Measurements from ENCODE around the gene SLC7A8. TPM values are rescaled to one million over a fixed set of nuclear protein-coding genes. Genes with fewer than 3 reads are reported as not detected.
"Not testable (repeated sequence)": the region's sequence is repeated elsewhere in the genome, so short reads cannot be mapped to it uniquely, and the experiment has no call there.

SLC7A8 gene
- total RNA-seq (2014; rRNA removed; shearing (Covaris generic)): 0.03 and 0.23 TPM in 2 replicates

GRCh38 chr14:23183479-23183878 is at the start of gene SLC7A8:
Gene SLC7A8, minus strand, starts transcription at chr14:23183660. Its CDS starts 746 bp downstream, at chr14:23182914.
- DNase-seq (ENCODE audit: low spot score): no peak

GRCh38 chr14:23232241-23232808 is 48.9 kb upstream of the SLC7A8 start:
- DNase-seq (ENCODE audit: low spot score): not testable (repeated sequence)

GRCh38 chr14:23228812-23229211 is 45.4 kb upstream of the SLC7A8 start:
- no peak for DNase-seq (ENCODE audit: low spot score)

- DNase-seq (ENCODE audit: low spot score): no peak
These were observed 44.1 kb upstream of the SLC7A8 start for GRCh38 chr14:23227566-23227965.

- DNase-seq (ENCODE audit: low spot score): not testable (repeated sequence)
These were observed 41.5 kb upstream of the SLC7A8 start for GRCh38 chr14:23224958-23225357.

- no peak for DNase-seq (ENCODE audit: low spot score)
These were observed 35.6 kb upstream of the SLC7A8 start for GRCh38 chr14:23219075-23219474.

DNA sequence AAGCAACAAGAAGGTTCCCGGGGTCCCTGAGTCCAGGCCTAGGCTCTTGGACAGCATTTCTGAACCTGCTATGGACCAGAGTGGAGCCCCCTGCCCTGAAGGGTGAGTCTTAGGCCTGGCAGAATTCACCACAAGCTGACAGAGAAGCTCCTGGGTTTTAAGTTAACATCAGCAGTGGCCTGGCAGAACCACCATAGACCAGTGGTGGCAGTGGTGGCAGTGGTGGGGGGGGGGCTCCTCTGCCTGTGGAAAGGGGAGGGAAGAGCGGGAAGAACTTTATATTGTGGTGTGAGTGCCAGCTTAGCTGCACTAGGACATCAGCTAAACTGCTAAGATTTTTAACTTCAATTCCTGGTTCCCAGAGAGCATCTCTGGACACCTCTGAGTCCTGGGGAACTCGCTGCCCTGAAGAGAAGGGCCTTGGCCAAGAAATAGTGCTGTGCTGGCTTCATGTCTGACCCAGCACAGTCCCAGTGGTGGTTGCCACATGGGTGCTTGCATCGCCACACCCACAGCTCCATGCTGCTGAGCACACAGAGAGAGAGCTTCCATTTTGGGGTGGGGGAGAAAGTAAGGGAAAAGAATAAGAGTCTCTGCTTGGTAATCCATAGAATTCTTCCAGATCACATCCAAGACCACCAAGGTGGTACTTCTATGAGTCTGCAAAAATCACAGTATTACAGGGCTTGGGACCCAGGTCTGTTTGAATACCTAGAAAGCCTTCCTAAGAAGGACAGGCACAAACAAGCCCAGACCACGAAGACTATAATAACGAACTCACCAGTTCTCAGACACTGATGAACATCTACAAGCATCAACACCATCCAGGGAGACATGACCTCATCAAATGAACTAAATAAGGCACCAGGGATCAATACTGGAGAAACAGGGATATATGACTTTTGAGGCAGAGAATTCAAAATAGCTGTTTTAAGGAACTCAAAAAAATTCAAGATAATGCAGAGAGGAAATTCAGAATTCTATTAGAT is 33.9 kb upstream of the SLC7A8 start:
- DNase-seq (ENCODE audit: low spot score): no peak

DNA sequence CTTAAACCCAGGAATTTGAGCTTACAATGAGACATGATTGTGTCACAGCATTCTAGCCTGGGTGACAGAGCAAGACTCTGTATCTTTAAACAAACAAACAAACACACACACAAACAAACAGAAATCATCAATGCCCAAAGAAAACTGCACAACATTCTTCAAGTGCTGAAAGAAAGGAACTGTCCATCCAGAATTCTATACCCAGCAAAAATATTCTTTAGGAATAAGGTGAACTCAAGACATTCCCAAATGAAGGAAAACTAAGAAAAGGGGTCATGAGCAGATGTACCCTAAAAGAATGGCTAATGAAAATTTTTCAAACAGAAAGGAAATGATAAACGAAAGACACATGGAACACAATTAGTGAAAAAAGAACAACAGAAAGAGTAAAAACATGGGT is 32.0 kb upstream of the SLC7A8 start:
- no peak for DNase-seq (ENCODE audit: low spot score)

DNA sequence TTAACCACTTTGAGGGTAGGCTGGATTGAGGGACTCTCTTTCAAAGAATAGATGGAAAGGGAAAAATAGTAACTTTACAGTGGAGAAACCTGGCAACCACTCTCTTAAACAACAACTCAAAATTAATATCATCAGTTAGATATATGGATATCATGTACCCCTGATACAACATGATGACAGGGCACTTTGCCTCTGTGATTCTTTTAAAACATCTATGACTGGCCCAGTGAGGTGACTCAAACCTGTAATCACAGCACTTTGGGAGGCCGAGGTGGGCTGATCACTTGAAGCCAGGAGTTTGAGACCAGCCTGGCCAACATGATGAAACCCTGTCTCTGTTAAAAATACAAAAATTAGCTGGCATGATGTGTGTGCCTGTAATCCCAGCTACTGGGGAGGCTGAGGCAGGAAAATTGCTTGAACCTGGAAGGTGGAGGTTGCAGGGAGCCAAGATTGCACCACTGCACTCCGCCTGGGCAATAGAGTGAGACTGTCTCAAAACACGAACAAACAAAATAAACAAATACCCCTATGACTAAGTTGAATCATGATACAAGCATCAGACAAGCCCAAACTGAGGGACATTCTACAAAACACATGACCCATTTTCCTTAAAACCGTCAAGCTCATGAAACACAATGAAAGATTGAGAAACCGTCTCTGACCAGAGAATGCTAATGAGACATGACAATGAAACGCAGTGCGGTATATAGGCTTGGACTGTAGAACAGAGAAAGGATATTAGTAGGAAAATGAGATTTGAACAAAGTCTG is 26.4 kb upstream of the SLC7A8 start:
- no peak for DNase-seq (ENCODE audit: low spot score)

- no peak for DNase-seq (ENCODE audit: low spot score)
These were observed 24.9 kb upstream of the SLC7A8 start for GRCh38 chr14:23208324-23208723.

DNA sequence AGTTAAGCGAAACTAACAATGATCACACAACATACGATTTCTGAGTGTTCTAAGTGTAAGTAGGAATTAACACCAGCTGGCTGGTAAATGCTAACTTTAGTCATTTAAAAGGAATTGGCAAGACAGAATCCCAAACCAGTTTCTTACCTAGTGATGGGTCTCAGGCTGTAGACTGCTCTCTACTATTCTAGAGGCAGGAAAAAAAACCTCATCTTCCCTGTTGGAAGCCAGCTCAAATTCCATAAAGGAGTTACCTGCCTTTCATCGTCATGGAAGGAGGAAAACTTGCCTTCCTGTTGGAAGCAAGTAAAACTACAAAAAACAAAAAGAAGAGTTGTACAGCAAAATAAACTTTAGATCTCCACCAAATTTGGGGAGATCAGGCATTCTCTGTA is 23.7 kb upstream of the SLC7A8 start:
- no peak for DNase-seq (ENCODE audit: low spot score)

DNA sequence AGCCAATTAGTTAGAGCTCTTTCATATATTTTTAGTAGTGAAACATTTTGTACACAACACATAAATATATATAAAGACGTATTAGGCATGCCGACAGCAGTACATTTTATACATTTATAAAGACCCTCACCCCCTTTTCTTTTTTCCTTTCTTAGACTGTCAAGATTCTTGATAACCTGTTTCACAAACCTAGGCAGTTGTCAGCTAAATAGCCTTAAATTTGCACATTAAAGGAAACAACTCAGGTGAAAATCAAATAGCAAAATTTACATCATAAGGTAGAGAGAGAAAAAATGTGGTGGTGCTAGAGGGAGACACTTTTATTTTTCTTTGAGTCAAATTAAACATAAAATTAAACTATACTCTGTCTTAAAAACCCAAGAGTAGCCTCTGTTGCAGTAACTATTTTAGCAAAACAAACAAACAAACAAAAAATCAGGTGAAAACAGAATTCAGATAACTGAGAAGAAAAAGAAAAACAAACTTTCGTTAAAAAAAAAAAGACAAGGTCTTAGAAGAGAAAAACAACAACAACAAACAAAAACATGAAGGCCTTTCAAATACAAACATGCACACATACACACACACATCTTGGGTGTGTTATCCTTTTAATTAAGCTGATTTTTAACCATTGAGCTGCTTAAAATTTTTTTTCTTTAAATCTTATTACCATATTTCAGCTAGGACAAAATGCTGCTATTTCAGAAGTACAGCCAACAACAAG is 23.1 kb upstream of the SLC7A8 start:
- no peak for DNase-seq (ENCODE audit: low spot score)

GRCh38 chr14:23202001-23202400 is 18.5 kb upstream of the SLC7A8 start:
- DNase-seq (ENCODE audit: low spot score): no peak

DNA sequence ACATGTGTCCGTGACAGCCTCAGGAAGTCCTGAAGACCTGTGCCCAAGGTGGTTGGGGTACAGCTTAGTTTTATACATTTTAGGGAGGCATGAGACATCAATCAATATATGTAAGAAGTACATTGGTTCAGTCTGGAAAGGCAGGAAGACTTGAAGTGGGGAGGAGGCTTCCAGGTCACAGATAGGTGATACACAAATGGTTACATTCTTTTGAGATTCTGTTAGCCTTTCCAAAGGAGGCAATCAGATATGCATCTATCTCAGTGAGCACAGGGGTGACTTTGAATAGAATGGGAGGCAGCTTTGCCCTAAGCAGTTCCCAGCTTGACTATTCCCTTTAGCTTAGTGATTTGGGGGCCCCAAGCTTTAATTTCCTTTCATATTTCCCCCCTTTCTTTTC is 15.7 kb upstream of the SLC7A8 start:
- DNase-seq (ENCODE audit: low spot score): not testable (repeated sequence)

DNA sequence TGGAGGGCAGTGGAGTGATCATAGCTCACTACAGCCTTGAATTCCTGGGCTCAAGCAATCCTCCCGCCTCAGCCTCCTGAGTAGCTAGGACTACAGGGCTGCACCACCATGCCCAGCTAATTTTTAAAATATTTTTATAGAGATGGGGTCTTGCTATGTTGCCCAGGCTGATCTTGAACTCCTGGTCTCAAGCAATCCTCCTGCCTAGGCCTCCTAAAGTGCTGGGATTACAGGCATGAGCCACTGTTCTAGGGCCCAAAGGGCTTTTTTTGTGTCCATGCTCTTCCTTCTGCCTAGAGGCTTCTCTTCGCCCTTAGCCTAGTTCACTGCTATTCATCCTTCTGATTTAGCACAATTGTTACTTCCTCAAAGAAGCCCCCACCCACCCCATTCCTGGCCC is 13.0 kb upstream of the SLC7A8 start:
- DNase-seq (ENCODE audit: low spot score): not testable (repeated sequence)

DNA sequence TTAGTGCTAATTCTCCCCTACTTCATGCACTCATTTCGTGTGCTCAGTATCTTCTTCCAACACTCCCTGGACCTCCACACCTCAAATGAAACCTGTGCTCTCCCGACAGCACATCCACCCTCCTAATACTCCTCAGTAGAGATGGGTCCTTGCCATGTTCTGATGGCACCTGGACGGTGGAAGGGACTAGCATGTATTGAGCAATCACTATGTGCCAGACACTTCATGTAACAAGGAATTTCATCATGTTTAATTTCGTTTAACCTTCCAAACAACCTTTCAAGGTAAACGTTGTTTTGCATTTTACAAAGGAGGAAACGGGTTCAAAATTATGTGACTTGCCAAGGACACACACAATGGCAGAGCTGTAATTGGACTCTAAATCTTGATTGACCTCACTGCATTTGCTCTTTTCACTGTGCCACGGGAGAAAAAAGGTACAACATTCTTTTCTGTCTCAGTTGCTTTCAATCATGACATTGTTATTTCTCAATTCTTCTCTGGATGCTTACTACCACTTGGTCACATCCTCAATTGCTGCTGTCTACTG is 12.2 kb upstream of the SLC7A8 start:
- DNase-seq (ENCODE audit: low spot score): no peak

- DNase-seq (ENCODE audit: low spot score): no peak
These were observed 10.0 kb upstream of the SLC7A8 start for GRCh38 chr14:23193432-23193831.

DNA sequence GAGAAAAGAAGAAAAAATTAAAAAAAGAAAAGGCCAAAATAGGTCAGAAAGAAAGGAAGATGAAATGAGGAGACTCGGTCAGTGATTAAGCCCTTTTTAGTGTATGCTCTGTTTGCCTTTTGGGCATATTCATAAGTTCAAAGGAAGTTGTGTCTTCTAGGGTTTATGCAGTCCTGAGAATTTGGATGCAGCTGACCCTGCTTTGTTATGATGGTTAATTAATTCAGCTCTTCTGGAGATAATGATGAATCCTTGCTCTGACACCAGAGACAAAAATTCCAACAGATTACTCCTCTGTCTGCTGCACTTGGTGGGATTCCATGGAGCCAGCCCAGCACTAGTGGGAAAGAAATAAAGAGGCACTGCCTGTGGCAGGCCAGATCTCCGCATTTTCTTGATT is 4.5 kb upstream of the SLC7A8 start:
- no peak for DNase-seq (ENCODE audit: low spot score)

GRCh38 chr14:23186913-23187654 is 3.6 kb upstream of the SLC7A8 start:
- DNase-seq (ENCODE audit: low spot score): peak; percentile 62

DNA sequence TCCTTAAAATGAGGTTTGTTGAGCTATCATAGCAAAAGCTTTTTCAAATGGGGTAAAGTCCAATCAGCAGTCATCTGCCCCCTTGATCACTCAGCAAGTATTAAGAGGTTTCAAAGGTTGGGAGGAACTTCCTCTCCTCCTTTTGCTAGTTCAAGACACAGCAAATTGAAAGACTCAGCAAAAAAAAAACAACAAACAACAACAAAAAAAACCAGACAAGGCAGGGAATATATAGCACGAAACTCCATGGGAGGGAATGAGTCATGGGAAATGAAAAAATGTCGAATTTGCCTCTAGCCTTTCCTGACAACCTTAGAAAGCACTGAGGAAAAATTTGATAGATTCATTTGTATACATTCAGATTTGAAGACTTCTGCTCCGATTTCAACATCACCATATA is 1.6 kb upstream of the SLC7A8 start:
- DNase-seq (ENCODE audit: low spot score): no peak

DNA sequence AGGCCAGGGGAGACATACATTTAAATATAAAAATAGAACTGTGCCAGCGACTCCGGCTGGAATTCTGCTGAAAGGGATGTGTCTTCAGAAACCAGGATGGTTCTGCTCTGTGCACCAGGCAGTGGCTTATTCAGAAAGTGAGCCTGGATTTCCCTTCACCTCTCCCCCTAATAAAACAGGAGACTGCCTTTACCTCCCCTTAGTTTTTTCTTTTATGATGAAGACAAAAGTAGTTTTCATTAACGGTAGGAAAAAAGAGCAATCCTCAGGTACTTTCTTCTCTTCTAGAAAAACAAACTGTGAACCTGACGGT is 346 bp downstream of the SLC7A8 start:
- no peak for DNase-seq (ENCODE audit: low spot score)
